ENCODE measurements around the gene ARFIP2.
"Not testable (repeated sequence)": the region's sequence is repeated elsewhere in the genome, so short reads cannot be mapped to it uniquely, and the experiment has no call there.

Gene ARFIP2

GRCh38 chr11:6481012-6481923, at the start of gene ARFIP2, which contains the start of gene TIMM10B:
Gene ARFIP2 (minus strand): TSS chr11:6481331. CDS start chr11:6480421, 910 bp downstream.
Gene TIMM10B (plus strand): TSS chr11:6481501. CDS start chr11:6481517, 16 bp downstream.
- peak; percentile 66 to 100 (median 98) for DNase-seq

- no peak for DNase-seq
Observed at GRCh38 chr11:6530848-6531247, 49.7 kb upstream of the ARFIP2 start.

- no peak for DNase-seq
Observed at GRCh38 chr11:6529266-6529665, 48.1 kb upstream of the ARFIP2 start.

- no peak for DNase-seq
Observed at GRCh38 chr11:6526411-6527135, 45.4 kb upstream of the ARFIP2 start.

GRCh38 chr11:6523253-6523652, 42.1 kb upstream of the ARFIP2 start:
- DNase-seq: no peak

- DNase-seq: not testable (repeated sequence)
Observed at GRCh38 chr11:6521946-6522345, 40.8 kb upstream of the ARFIP2 start.

GRCh38 chr11:6520265-6520664, 39.1 kb upstream of the ARFIP2 start:
- no peak for DNase-seq

GRCh38 chr11:6516865-6517264, 35.7 kb upstream of the ARFIP2 start:
- no peak for DNase-seq

GRCh38 chr11:6505577-6506240, 24.6 kb upstream of the ARFIP2 start:
- DNase-seq: peak in 5 of 58 donors; percentile 2 to 21 (median 10)

GRCh38 chr11:6504166-6504565, 23.0 kb upstream of the ARFIP2 start:
- no peak for DNase-seq

- DNase-seq: no peak
Observed at GRCh38 chr11:6502382-6502781, 21.3 kb upstream of the ARFIP2 start.

GRCh38 chr11:6498544-6498943, 17.4 kb upstream of the ARFIP2 start:
- no peak for DNase-seq

GRCh38 chr11:6498121-6498520, 17.0 kb upstream of the ARFIP2 start:
- peak in 23 of 58 donors; percentile 4 to 69 (median 18) for DNase-seq

- DNase-seq: peak in 2 of 58 donors; percentile 5 to 20
Observed at GRCh38 chr11:6497069-6497839, 16.1 kb upstream of the ARFIP2 start, which contains the start of gene DNHD1. Gene DNHD1 (plus strand): TSS chr11:6497280. CDS start chr11:6498216, 936 bp downstream.

GRCh38 chr11:6489306-6489705, 8.2 kb upstream of the ARFIP2 start:
- DNase-seq: no peak

- no peak for DNase-seq
Observed at GRCh38 chr11:6488821-6489220, 7.7 kb upstream of the ARFIP2 start.

GRCh38 chr11:6488342-6488741, 7.2 kb upstream of the ARFIP2 start:
- no peak for DNase-seq

- no peak for DNase-seq
Observed at GRCh38 chr11:6486938-6487337, 5.8 kb upstream of the ARFIP2 start.

- no peak for DNase-seq
Observed at GRCh38 chr11:6486256-6486655, 5.1 kb upstream of the ARFIP2 start.

- DNase-seq: no peak
Observed at GRCh38 chr11:6485661-6486060, 4.5 kb upstream of the ARFIP2 start.

GRCh38 chr11:6483015-6483414, 1.9 kb upstream of the ARFIP2 start:
- no peak for DNase-seq
